ENCODE data around the gene MS4A10.
"Not testable (repeated sequence)": the region's sequence is repeated elsewhere in the genome, so short reads cannot be mapped to it uniquely, and the experiment has no call there.

DNA sequence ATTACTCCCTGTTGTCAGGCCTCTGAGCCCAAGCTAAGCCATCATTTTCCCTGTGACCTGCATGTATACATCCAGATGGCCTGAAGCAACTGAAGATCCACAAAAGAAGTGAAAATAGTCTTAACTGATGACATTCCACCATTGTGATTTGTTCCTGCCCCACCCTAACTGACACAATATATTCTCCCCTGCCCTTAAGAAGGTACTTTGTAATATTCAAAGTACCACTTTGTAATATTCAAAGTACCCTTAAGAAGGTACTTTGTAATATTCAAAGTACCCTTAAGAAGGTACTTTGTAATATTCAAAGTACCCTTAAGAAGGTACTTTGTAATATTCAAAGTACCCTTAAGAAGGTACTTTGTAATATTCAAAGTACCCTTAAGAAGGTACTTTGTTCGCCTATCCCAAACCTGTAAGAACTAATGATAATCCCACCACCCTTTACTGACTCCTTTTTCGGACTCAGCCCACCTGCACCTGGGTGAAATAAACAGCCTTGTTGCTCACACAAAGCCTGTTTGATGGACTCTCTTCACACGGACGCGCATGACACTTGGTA is 38.7 kb downstream of the MS4A10 start:
- not testable (repeated sequence) for TF ChIP-seq CTCF (IDR thresholded peaks at IDR 0.05; ENCODE audit: low read depth, low read length); POLR2A (IDR thresholded peaks at IDR 0.05; ENCODE audit: extremely low read depth, insufficient read length); MYC (IDR thresholded peaks at IDR 0.05; ENCODE audit: low read depth, low read length)
- TF ChIP-seq, protein P1, sequence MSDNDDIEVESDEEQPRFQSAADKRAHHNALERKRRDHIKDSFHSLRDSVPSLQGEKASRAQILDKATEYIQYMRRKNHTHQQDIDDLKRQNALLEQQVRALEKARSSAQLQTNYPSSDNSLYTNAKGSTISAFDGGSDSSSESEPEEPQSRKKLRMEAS (IDR thresholded peaks at IDR 0.05; ENCODE audit: low read depth, low read length) = not testable (repeated sequence)
